A673 (cell line): ENCODE results near the gene GRIK2. TPM values are rescaled to one million over a fixed set of nuclear protein-coding genes. Genes with fewer than 3 reads are reported as not detected.

Experiments used
- BruUV-seq: library from RNA; stranded (reverse); fragments of 400-500 nt; replicated peaks from 2 replicates; lab custom pipeline; 2021; lab: Mats Ljungman, UMichigan
- CTCF ChIA-PET: fragments of 300-600 bp; sonication (Branson Sonifier 250); formaldehyde crosslinking; loops from one replicate; lab custom pipeline; 2022; ENCODE audit warnings: antibody characterized with exemption; lab: Charles Lee
- POLR2A ChIA-PET: fragments of 300-600 bp; sonication (Branson Sonifier 250); formaldehyde crosslinking; loops from one replicate; lab custom pipeline; 2022; ENCODE audit warnings: antibody characterized with exemption; ENCODE audit not compliant: low non-redundant PET; lab: Charles Lee
- DNase-seq: peaks from one replicate; pipeline ENCODE4 v3.0.0-alpha.2; 2015; ENCODE audit warnings: low spot score
- H3K27ac ChIP-seq: fragments of 200-600 bp; sonication (generic); 2 replicates; pipeline ENCODE4 v1.5.1; 2016; ENCODE audit warnings: mixed run types, low read depth, mild to moderate bottlenecking, mixed read lengths, antibody characterized with exemption, low read length; ENCODE audit not compliant: poor library complexity, severe bottlenecking
- H3K27me3 ChIP-seq: fragments of 200-600 bp; sonication (generic); replicated peaks from 2 replicates; pipeline ENCODE4 v1.6.1; 2017; ENCODE audit warnings: mixed run types, low read depth, mild to moderate bottlenecking, mixed read lengths, antibody characterized with exemption, low read length; ENCODE audit not compliant: insufficient read depth, poor library complexity
- H3K36me3 ChIP-seq: fragments of 200-600 bp; sonication (generic); 2 replicates; pipeline ENCODE4 v1.6.1; 2016; ENCODE audit warnings: mixed run types, mild to moderate bottlenecking, mixed read lengths, antibody characterized with exemption, low read length; ENCODE audit not compliant: insufficient read depth, poor library complexity, severe bottlenecking
- H3K4me1 ChIP-seq: fragments of 200-600 bp; sonication (generic); 2 replicates; pipeline ENCODE4 v1.6.1; 2017; ENCODE audit warnings: mixed run types, mild to moderate bottlenecking, mixed read lengths, antibody characterized with exemption, low read length; ENCODE audit not compliant: insufficient read depth, poor library complexity, severe bottlenecking
- H3K4me3 ChIP-seq: fragments of 200-600 bp; sonication (generic); 2 replicates; pipeline ENCODE4 v1.5.1; 2016; ENCODE audit warnings: low read depth, mixed run types, mild to moderate bottlenecking, mixed read lengths, low read length; ENCODE audit not compliant: poor library complexity, severe bottlenecking
- H3K9me3 ChIP-seq: fragments of 200-600 bp; sonication (generic); 2 replicates; pipeline ENCODE4 v1.6.1; 2016; ENCODE audit warnings: mixed run types, low read depth, mild to moderate bottlenecking, mixed read lengths, antibody characterized with exemption, low read length; ENCODE audit not compliant: poor library complexity, severe bottlenecking
- EZH2 ChIP-seq: fragments of 200-600 bp; sonication (generic); IDR thresholded peaks from 2 replicates; pipeline ENCODE4 v1.6.1; 2017; ENCODE audit warnings: borderline replicate concordance, low read depth, mild to moderate bottlenecking, mixed read lengths, antibody characterized with exemption, low read length; ENCODE audit not compliant: poor library complexity, severe bottlenecking
- intact Hi-C: fragments of 100-400 bp; cut with micrococcal nuclease; formaldehyde crosslinking; loops from one replicate; pipeline ENCODE4 v1.10.0; 2022; ENCODE audit not compliant: unreplicated experiment
- total RNA-seq: library from RNA; stranded (reverse); gene quantifications from 2 replicates; pipeline ENCODE4 v1.2.3, GENCODE V29; 2021
- TF ChIP-seq, protein P1 (sequence below): fragments of 300-800, 200-600 bp; sonication (generic); conservative IDR thresholded peaks from 2 replicates; pipeline ENCODE4 v1.5.1; 2017; ENCODE audit warnings: low read depth, mild to moderate bottlenecking, antibody characterized with exemption, low read length, moderate library complexity, mixed read lengths

The GRIK2 gene
- total RNA-seq, 1 experiment from 2014 or later = 62.1 TPM

DNA sequence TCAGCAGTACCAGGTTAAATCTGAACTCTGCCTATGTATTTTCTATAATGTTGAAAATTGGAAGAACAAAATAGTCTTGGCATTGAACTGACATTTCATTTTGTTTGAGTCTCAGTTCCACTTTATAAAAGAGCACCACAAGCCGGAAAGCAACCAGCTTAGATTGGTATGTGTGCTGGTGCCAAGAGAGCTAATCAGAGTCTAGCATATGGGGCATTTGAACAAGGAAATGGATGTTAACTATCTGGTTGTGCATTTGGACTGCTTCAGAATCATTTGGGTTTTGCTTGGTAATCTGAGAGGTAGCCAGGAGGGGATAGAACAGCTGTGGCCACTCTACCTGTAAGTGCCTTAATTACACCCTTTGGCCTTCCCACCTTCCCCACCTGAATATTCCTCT lies 184.8 kb downstream of the GRIK2 start:
- POLR2A ChIA-PET = no interaction called here
- CTCF ChIA-PET = no interaction called here
- no peaks in the 10 kb centered on the region for H3K4me1 ChIP-seq
- no peak overlapping the region for H3K4me3 ChIP-seq
- H3K9me3 ChIP-seq = no peaks in the 10 kb centered on the region
- no peaks in the 10 kb centered on the region for H3K27me3 ChIP-seq
- H3K27ac ChIP-seq = no peak overlapping the region
- intact Hi-C loops = no loop called here
- no peak for DNase-seq
- no peaks in the 10 kb centered on the region for H3K36me3 ChIP-seq
- no TSS peak for BruUV-seq
- TF ChIP-seq, protein P1, sequence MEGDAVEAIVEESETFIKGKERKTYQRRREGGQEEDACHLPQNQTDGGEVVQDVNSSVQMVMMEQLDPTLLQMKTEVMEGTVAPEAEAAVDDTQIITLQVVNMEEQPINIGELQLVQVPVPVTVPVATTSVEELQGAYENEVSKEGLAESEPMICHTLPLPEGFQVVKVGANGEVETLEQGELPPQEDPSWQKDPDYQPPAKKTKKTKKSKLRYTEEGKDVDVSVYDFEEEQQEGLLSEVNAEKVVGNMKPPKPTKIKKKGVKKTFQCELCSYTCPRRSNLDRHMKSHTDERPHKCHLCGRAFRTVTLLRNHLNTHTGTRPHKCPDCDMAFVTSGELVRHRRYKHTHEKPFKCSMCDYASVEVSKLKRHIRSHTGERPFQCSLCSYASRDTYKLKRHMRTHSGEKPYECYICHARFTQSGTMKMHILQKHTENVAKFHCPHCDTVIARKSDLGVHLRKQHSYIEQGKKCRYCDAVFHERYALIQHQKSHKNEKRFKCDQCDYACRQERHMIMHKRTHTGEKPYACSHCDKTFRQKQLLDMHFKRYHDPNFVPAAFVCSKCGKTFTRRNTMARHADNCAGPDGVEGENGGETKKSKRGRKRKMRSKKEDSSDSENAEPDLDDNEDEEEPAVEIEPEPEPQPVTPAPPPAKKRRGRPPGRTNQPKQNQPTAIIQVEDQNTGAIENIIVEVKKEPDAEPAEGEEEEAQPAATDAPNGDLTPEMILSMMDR = no peak
- TF ChIP-seq EZH2 = no peak

DNA sequence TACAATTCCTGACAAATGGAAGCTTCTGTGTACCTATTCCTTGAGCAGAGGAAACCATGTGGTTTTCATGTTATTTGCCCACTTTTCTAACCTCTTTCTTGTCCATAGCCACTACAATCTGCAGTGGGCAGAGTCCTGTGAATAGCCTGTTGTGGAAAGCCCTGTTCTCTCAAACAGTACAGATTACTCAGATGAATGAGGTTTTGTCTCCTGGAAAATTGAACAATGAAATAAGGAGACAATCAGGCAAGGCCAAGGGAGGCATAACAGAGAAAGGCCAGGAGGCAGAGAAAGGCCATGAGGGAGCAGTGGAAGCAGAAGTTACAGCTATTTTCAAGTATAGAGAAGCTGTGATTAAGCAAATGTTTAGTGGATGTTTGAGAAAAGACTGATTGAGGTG lies 189.3 kb downstream of the GRIK2 start:
- Histone ChIP-seq H3K9me3 (no peaks in the 10 kb centered on the region), H3K36me3 (no peaks in the 10 kb centered on the region), H3K27me3 (no peaks in the 10 kb centered on the region), H3K4me3 (no peak overlapping the region), H3K4me1 (no peaks in the 10 kb centered on the region), H3K27ac (no peak overlapping the region)
- ChIA-PET POLR2A (no interaction called here), CTCF (no interaction called here)
- no TSS peak for BruUV-seq
- TF ChIP-seq EZH2 = no peak
- TF ChIP-seq, protein P1 = no peak
- DNase-seq = no peak
- intact Hi-C loops = no loop called here

DNA sequence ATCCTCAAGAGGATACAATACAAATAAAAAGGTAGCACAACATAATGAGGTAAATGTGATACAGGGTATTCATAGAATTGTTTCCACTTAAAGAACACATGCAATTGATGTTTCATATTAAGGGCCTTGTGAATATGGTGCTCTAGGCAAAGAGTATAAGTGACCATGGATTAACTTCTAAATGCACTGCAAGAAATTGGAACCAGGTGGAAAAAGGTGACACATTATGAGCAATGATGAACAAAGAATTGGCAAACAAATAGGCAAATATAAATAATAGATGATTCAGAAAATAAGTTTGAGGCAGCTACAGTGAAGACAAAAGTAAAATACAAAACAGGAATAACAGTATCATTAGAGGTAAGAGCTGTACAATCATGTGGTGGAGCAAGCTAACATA lies 192.0 kb downstream of the GRIK2 start:
- DNase-seq = no peak
- no peak for TF ChIP-seq EZH2
- TF ChIP-seq, protein P1 = no peak
- POLR2A ChIA-PET = no interaction called here
- Histone ChIP-seq H3K4me1 (no peaks in the 10 kb centered on the region), H3K9me3 (no peaks in the 10 kb centered on the region), H3K36me3 (no peaks in the 10 kb centered on the region), H3K27me3 (no peaks in the 10 kb centered on the region), H3K27ac (no peak overlapping the region), H3K4me3 (no peak overlapping the region)
- CTCF ChIA-PET = no interaction called here
- intact Hi-C loops = no loop called here
- no TSS peak for BruUV-seq
